DMS79 (cell line): Measurements from ENCODE around the gene TMCO4.

Experiments
- DNase-seq: peaks from one replicate; lab custom pipeline; 2025; lab: John Stamatoyannopoulos, UW

TMCO4 gene

DNA sequence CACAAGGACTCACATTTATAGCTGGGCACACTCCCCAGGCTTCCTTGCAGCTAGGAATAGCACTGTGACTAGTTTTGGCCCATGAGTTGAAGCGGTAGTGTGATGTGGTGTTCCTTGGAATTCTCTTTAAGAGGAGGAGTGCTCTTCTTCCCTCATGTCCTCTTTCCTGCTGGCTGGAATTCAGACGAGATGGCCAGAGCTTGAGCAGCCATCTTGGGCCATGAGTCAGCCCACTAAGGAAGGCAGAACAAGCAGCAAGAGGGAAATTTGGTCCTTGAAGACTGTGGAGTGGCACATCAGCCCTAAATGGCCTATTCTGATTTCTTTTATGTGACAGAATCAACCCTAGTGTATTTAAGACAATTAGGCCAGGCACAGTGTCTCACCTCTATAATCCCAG is 115.0 kb downstream of the TMCO4 start:
- DNase-seq, result no peak

DNA sequence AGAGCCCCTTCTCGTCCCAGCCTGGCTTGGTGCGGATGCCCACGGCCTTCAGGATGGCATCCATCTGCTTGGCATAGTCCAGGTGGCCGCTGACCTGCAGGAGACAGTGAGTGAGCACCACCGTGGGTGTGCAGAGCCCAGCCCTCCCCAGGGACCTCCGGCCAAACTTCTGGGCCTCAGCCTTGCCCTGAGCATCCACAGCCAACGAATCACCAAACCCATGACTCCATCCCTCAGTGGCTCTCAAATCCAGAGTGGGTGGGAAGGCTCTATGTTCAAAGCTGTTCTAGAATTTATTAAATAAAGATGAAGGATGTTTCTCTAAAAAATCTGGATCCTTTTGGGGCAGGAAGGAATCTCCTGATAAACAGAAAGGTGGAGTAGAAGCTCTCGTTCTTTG is 116.4 kb downstream of the TMCO4 start:
- DNase-seq, result no peak

DNA sequence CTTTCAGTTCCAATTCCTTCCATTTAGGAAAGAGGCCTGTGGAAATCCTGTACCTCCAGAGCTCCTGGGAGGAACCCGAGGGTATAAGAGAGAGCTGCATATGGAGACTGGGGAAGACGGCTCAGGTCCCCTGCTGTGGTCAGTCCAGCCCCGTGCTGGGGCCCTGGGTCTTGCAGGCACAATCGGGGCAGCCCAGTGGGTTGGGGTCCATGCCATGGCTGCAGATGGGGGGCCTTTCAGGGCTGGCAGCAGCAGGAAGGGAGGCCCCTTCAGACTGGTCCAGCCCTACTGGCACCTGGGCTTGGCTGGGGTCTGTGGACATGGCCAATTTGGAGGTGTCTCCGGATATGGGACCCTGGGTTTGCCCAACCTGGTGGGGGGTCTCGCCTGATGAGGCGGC is 116.8 kb downstream of the TMCO4 start:
- DNase-seq, result no peak

DNA sequence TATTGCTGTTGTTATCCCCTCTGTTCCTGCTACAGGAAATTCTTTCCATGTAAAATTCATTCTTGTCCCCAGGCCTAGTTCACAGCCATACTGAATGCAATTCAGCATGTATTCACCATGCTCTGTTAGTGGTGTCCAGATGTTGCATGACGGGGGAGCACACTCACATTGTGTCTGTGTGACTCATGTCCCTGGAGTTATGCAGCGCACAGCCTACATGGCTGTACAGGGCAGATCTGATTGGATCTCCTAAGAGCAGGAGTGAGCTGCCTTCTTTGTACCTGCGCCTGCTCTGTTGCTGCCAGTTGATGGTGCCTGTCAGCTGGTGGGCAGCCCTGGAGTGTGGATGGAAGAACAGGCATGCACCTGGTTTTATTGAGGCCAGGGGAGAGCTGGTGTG is 117.5 kb downstream of the TMCO4 start:
- DNase-seq, result no peak

DNA sequence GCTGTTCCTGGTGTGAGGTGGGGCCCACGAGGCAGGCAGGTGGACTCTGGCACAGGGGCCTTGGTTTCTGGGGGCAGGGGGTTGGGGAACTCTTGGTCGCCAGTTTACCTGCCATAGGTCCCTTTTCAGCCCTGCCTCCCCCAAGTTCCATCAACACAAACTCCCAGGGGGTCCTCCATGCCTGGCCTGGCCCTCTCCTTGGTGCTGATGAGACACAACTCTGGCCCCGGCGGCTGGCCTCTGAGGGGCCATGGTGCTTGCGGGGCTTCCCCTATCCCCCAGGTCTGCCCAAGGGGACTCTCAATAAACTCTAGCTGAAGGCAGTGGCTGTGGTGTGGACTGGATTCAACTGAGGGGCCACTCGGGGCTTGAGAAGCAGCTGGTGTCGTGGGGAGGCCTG is 119.1 kb downstream of the TMCO4 start:
- DNase-seq, result no peak

DNA sequence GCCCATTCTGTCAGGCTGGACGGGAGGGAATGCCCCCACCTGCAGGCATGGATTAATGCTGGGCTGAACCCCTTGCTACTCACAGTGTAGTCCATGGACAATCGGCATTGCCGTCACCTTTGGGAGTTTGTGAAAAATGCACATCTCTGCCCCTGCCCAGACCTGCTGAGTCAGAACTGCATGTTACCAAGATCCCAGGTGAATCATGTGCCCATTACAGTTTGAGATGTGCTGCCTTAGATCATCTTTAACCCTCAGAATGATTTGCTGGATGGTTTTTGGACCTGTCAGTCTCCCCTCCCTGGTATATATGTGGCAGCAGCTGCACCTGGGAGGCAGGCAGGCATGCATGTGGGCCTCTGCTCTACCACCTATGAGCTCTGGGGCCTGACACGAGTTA is 120.0 kb downstream of the TMCO4 start:
- DNase-seq, result no peak

DNA sequence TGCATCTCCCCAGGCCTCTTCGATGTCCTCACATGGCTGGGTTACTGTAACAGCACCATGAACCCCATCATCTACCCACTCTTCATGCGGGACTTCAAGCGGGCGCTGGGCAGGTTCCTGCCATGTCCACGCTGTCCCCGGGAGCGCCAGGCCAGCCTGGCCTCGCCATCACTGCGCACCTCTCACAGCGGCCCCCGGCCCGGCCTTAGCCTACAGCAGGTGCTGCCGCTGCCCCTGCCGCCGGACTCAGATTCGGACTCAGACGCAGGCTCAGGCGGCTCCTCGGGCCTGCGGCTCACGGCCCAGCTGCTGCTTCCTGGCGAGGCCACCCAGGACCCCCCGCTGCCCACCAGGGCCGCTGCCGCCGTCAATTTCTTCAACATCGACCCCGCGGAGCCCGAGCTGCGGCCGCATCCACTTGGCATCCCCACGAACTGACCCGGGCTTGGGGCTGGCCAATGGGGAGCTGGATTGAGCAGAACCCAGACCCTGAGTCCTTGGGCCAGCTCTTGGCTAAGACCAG is 120.7 kb downstream of the TMCO4 start:
- no peak for DNase-seq

DNA sequence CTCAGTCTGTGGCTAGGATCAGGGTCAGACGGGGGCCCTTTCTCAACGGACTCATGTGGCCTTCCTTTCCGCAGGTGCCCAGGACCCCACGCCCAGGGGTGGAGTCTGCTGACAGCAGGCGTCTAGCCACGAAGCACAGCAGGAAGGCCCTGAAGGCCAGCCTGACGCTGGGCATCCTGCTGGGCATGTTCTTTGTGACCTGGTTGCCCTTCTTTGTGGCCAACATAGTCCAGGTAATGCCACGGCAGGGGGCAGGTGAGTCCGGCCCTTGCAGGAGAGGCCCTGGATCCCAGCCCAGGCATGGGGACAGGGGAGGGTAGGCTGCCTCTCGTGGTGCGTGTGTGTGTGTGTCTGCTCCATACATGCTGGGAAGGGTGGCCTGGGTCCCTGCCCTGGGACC is 121.2 kb downstream of the TMCO4 start:
- DNase-seq, result no peak

DNA sequence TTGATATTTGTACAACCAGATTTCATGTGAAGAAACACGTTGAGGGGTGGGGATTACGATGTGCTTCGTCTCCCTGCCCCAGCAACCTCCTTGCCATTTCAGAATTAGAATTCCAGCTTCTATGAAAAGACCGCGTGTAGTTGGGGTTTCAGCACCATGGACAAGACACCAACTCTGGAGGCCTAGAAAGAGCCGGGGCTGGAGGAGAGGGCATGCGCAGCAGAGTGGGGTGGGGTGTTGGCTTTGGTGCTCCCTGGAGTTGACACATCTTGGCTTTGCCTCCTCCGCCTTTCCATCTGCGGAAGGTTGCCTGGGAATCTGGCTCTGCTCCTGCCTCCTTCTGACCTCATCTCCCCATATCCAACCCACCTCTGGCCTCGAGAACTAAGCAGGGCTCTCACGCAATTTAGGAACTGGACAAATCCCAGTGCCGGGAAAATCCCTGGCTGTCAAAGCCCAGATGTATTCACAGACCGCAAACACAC is 123.2 kb downstream of the TMCO4 start:
- DNase-seq, result no peak

DNA sequence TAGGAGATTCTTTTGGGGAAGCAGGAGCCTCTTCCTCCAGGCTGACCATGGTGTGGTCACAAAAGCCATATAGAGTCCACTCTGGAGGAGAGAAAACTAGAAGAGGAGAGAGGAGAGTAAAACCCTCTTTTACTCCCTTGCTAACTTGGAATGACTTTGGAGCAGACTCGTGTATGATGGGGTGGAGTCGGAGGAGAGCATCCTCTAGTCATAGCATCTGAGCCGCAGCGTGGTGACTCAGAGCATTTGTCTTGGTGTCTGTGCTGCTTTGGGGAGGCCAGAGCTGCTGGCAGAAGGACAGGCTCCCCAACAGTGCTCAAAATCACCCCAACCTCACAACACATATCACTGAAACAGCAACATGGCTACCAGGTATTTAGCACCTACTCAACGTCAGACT is 123.9 kb downstream of the TMCO4 start:
- DNase-seq, result no peak

DNA sequence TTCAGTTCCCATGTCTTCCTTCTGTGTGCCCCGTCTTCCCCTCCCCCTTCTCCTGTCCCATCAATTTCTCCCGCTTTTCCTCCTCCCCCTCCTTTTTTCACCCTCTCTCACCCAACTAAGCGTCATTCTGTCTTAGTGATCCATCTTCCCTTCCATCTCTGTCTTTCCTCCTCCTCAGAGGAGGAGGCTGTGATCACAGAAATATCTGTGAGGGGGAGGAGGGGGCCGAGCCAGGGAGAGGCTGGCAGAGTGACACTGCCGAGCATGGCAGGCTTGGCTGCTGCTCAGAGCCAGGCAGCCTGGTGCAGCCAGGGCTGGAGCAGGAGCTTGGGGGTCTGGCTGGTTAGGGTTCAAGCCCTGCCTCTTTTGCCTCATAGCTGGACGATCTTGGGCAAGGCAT is 127.5 kb downstream of the TMCO4 start:
- DNase-seq, result no peak

DNA sequence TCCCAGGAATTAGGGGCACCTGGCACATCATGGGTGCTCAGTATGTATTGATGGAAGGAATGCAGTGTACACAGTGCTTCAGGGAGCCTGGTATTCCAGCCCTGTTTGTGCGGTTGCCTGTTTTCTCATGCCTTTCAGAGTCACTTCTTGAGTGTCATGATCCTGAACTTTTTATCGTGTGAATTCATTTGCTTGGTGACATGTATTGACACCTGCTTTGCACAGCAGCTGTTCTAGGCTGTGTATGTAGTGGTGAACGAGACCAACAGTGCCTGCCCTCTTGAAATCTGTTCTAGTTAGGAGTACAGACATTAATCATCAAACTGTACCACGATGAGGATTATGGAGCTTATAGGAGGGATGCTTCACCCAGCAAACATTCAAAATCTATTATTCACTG is 128.9 kb downstream of the TMCO4 start:
- no peak for DNase-seq

DNA sequence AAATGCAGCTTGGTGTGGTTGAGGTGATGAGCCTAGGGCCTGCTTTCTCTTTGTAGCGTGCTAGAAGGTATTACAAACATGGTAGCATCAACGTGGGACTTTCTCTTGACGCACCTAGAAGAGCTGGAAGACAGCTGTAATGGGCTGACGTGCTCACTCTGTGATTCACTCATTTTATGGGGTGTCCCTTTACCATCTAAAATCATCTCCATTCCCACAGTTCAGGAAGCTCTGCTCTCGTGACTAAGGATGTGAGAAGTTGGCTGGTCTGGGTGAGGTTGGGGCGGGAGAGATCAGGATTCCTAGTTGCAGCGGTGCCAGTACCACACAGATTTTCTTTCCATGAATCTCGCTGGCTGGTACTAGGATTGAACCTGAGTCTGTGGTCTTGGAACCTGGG is 130.8 kb downstream of the TMCO4 start:
- no peak for DNase-seq

DNA sequence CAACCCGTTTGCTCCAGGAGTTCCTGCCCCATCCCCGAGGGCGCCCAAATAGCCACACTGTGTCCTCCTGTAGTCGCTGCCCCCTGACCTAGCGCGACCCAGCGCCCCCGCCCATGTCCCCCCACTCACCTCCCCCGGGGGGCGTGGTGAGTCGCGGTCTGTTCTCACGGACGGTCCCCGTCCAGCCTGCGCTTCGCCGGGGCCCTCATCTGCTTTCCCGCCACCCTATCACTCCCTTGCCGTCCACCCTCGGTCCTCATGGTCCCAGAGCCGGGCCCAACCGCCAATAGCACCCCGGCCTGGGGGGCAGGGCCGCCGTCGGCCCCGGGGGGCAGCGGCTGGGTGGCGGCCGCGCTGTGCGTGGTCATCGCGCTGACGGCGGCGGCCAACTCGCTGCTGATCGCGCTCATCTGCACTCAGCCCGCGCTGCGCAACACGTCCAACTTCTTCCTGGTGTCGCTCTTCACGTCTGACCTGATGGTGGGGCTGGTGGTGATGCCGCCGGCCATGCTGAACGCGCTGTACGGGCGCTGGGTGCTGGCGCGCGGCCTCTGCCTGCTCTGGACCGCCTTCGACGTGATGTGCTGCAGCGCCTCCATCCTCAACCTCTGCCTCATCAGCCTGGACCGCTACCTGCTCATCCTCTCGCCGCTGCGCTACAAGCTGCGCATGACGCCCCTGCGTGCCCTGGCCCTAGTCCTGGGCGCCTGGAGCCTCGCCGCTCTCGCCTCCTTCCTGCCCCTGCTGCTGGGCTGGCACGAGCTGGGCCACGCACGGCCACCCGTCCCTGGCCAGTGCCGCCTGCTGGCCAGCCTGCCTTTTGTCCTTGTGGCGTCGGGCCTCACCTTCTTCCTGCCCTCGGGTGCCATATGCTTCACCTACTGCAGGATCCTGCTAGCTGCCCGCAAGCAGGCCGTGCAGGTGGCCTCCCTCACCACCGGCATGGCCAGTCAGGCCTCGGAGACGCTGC is 133.9 kb downstream of the TMCO4 start:
- DNase-seq, result no peak

DNA sequence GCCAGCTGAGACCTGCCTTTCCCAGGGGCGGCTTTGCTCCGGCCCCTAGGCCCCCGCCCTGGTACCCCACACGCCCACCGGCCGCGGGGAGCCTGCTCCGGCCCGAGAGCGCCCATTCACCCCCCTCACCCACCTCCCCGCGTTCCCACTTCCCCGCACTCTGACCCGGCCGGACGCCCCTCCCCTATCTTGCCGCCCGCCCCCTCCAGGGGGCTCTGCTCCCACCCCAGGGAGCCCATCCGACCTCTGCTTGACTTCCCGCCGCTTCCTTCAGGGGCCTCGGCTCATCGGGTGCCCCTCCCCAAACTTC is 134.6 kb downstream of the TMCO4 start:
- DNase-seq, result no peak

DNA sequence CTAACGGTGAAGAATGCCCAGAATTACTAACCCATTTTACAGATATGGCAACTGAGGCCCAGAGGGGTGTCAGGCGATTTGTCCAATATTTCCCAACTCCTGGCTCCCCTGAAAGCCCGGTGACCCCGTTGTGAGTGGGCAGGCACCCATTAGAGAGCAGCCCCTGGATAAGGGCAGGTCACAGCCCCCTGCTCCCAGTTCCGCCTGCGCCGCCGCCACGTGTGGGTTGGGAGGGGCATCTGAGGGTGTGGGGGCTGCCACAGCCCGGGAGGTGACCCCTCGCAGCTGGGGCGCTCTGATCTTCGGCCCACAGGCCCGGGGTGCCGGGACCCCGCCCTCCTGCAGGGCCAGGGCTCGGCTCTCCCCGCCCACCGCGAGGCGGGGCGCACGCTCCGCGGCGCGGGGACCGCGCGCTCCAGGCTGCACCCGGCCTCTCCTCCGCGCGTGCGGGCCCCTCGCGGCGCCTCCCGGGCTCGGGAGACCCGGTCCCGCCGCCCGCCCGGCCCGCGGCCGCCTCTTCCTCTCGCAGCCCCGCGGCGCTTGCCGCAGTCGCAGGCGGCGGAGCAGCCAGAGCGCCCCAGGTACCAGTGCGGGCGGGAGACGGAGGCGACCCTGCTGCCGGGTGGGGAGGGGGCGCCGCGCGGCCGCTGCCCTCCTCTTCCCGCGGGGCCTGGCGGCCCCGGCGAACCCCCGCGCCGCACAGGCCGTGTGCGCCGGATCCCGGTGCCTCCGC is 135.1 kb downstream of the TMCO4 start, which contains the start of gene HTR6:
HTR6 (plus strand) TSS at position 423 of the 733 bp plus-strand sequence. CDS start 879 bp downstream, outside the sequence.
- DNase-seq, result no peak

DNA sequence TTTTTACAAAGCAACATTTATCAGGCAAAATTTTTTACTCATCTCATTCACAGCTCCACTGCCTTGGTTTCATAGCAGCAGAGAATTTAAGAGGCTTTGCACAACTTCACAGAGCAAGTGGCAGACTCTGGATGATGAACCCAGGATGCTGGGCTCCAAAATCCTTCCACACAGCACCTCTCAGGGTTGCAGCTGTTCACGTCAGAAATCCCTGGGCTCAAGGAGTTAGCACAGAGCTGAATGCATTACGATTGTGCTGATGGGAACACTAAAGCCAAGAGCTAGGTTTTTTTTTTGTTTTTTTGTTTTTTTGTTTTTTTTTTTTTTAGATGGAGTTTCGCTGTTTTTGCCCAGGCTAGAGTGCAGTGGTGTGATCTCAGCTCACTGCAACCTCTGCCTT is 137.4 kb downstream of the TMCO4 start:
- no peak for DNase-seq

DNA sequence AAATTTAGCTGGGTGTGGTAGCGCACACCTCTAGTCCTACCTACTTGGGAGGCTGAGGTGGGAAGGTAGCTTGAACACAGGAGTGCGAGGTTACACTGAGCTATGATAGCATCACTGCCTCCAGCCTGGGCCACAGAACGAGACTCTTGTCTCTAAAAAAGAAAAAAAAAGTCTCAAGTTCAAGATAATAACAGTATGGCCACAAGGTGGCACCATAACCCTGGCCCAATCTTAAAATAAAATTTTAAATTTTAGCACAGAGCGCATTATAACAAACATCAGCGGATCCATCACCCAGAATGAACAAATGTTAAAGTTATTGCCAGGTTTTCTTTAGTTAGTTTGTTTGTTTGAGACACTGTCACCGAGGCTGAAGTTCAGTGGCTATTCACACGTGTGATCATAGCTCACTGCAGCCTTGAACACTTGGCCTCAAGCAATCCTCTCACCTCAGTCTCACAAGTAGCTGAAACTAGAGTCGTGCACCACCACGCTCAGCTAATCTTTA is 137.9 kb downstream of the TMCO4 start:
- no peak for DNase-seq

DNA sequence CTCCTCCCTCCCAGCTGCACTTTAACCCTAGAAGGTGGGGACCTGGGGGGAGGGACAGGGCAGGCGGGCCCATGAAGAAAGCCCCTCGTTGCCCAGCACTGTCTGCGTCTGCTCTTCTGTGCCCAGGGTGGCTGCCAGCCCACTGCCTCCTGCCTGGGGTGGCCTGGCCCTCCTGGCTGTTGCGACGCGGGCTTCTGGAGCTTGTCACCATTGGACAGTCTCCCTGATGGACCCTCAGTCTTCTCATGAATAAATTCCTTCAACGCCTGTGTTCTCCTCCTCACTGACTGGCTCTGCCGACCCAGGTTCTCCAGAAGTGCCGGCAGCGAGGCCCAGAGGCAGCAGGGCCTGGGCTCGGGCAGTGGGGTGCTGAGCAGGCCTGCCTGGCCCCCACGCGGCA is 141.5 kb downstream of the TMCO4 start:
- DNase-seq, result no peak

DNA sequence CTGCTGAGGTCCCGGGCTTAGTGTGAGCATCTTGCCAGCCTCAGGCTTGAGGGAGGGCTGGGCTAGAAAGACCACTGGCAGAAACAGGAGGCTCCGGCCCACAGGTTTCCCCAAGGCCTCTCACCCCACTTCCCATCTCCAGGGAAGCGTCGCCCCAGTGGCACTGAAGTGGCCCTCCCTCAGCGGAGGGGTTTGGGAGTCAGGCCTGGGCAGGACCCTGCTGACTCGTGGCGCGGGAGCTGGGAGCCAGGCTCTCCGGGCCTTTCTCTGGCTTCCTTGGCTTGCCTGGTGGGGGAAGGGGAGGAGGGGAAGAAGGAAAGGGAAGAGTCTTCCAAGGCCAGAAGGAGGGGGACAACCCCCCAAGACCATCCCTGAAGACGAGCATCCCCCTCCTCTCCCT is 142.2 kb downstream of the TMCO4 start:
- no peak for DNase-seq

DNA sequence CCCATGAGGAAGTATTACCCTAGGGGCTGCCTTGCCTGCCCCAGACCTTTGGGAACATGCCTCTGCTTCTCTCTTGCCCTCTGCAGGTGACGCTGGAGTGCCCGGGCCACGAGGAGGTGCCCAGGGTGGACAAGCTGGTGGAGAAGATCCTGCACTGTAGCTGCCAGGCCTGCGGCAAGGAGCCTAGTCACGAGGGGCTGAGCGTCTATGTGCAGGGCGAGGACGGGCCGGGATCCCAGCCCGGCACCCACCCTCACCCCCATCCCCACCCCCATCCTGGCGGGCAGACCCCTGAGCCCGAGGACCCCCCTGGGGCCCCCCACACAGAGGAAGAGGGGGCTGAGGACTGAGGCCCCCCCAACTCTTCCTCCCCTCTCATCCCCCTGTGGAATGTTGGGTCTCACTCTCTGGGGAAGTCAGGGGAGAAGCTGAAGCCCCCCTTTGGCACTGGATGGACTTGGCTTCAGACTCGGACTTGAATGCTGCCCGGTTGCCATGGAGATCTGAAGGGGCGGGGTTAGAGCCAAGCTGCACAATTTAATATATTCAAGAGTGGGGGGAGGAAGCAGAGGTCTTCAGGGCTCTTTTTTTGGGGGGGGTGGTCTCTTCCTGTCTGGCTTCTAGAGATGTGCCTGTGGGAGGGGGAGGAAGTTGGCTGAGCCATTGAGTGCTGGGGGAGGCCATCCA is 142.8 kb downstream of the TMCO4 start:
- no peak for DNase-seq

DNA sequence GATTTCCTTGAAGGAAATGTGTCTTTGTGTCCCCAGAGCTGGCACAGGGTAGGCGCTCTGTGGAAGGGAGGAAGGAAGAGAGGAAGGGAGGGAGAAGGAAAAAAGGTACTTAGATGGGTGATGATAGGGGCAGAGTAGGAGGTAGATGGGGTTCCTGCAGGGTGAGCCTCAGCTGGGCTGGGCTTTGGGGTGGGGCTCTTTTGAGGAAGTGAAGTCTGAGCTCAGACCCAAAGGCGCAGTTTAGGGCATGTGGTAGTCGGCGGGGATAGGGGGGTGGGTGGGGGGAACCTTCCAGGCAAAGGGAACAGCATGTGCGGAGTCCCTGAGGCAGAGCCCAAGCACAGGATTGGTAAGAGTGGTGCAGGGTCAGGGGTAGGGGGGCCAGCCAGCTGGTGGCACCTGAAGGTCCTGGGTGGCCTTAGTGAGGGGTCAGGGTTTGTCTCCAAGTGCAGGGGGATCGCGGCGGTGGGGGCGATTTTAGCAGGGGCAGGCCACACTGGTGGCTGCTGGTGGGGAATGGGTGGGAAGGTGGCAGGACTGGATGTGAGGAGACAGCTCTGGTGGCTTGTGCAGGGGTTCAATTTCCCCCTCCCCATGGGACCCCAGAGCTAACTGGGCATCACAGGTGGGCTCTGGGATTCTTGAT is 143.5 kb downstream of the TMCO4 start:
- no peak for DNase-seq
